ENCODE data around the gene RNU4-1.
"Not testable (repeated sequence)": the region's sequence is repeated elsewhere in the genome, so short reads cannot be mapped to it uniquely, and the experiment has no call there.

Gene RNU4-1

GRCh38 chr12:120292661-120293531, at the start of gene RNU4-1:
Gene RNU4-1 (minus strand): TSS chr12:120293237.
- DNase-seq = peak in 49 of 51 donors; percentile 7 to 95 (median 52)

- DNase-seq = no peak
Observed at GRCh38 chr12:120342175-120343038, 49.4 kb upstream of the RNU4-1 start.

DNA sequence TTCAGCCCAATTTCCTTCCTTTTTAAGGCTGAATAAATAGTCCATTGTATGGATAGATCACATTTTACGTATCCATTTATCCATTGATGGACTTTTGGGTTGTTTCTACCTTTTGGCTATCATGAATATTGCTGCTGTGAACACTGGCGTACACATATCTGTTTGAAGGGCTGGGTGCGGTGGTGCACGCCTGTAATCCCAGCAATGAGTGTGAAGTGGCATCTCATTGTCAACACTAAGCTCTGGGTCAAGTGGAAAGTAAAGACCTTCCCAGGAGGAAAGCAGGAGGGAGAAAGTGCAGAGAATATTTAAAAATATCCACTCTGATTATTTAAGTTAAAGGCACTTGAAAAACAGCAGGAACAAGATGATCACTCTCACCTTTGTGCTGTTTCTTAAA, 46.2 kb upstream of the RNU4-1 start:
- DNase-seq = no peak

GRCh38 chr12:120337730-120338129, 44.7 kb upstream of the RNU4-1 start:
- no peak for DNase-seq

DNA sequence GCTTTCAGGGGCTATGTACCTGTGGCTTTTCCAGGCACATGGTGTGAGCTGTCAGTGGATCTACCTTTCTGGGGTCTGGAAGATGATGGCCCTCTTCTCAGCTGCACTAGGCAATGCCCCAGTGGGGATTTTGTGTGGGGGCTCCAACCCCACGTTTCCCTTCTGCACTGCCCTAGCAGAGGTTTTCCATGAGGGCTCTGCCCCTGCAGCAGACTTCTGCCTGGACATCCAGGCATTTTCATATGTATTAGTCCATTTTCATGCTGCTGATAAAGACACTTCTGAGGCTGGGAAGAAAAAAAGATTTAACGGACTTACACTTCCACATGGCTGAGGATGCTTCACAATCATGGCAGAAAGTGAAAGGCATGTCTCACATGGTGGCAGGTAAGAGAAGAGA, 43.4 kb upstream of the RNU4-1 start:
- not testable (repeated sequence) for DNase-seq

DNA sequence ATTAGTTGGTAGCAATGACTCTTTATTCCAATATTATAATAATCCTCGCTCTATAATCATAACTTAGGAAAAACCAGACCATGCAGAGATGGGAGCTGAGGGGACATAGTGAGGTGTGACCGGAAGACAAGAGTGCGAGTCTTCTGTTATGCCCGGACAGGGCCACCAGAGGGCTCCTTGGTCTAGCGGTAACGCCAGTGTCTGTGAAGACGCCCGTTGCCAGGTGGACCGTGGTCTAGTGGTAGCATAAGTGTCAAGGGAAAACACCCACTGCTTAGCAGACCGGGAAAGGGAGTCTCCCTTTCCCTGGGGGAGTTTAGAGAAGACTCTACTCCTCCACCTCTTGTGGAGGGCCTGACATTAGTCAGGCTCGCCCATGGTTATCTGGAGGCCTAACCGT, 42.4 kb upstream of the RNU4-1 start:
- peak in 17 of 51 donors; percentile 3 to 42 (median 13) for DNase-seq

DNA sequence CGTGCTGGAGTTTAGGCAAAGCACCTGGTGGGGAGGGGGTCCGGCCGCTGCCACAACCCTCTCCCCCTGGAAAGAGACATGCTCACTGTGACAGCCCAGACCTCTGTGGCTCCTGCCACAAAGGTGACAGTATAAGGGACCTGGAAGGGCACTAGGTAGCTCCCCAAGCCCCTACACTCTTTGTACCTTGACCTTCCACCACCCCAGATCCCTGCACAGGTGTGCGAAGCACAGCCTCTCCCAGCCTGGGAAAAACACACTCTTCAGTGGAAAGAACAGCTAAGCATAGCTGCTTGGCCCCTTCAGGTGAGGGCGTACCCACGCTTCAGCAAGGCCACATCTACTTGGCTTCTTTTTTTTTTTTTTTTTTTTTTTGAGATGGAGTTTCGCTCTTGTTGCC, 39.5 kb upstream of the RNU4-1 start:
- DNase-seq = no peak

DNA sequence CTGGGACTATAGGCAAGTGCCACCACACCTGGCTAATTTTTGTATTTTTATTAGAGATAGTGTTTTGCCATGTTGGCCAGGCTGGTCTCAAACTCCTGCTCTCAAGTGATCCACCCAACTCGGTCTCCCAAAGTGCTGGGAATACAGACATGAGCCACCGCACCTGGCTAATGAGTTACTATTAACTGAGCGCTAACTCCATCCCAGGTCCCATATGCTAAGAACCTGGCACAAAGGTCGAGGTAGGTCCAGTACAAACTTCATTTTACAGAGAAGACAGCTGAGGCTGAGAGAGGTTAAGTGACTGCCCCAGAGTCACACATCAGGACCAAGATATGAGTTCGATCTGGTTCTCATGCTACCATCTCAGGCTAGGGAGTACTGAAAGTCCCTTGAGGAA, 39.0 kb upstream of the RNU4-1 start:
- no peak for DNase-seq

GRCh38 chr12:120331390-120331789, 38.4 kb upstream of the RNU4-1 start:
- no peak for DNase-seq

DNA sequence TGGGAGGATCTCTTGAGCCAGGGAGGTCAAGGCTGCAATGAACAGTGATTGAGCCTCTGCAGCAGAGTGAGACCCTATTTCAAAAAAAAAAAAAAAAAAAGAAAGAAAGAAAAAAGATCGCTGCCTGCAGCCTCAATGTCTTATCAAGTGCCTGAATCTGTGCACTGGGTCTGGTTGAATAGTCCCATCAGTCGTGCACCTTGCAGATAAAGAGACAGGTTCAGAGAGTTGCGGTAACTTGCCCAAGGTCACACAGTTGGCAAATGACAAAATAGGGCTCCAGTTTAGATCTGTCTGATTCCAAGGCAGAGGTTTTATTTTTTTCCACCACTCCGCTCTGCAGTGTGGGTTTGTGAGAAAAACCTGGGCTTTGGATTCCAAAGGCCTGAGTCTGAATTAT, 35.2 kb upstream of the RNU4-1 start:
- DNase-seq = no peak

- no peak for DNase-seq
Observed at GRCh38 chr12:120327593-120327992, 34.6 kb upstream of the RNU4-1 start, which contains the start of gene PLA2G1B. Gene PLA2G1B (minus strand): TSS chr12:120327779. CDS start chr12:120327753, 26 bp downstream.

GRCh38 chr12:120324841-120325417, 31.9 kb upstream of the RNU4-1 start:
- DNase-seq = no peak

DNA sequence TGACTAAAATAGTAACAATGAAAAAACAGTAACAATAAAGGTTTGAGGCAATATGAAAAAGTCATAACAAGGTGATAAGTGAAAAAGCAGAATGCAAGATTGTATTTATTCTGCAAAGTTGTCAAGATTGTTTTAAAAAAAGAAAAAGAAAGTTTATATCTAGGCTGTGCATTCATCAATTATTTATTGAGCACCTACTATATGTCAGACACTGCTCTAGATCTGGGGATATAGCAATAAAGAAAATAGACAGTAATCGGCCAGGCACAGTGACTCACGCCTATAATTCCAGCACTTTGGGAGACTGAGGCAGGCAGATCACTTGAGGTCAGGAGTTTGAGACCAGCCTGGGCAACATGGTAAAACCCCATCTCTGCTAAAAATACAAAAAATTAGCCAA, 30.7 kb upstream of the RNU4-1 start:
- DNase-seq = no peak

GRCh38 chr12:120321382-120322202, 28.6 kb upstream of the RNU4-1 start:
- DNase-seq = no peak

- peak; percentile 76 to 100 (median 98) for DNase-seq
Observed at GRCh38 chr12:120317224-120318105, 24.4 kb upstream of the RNU4-1 start.

DNA sequence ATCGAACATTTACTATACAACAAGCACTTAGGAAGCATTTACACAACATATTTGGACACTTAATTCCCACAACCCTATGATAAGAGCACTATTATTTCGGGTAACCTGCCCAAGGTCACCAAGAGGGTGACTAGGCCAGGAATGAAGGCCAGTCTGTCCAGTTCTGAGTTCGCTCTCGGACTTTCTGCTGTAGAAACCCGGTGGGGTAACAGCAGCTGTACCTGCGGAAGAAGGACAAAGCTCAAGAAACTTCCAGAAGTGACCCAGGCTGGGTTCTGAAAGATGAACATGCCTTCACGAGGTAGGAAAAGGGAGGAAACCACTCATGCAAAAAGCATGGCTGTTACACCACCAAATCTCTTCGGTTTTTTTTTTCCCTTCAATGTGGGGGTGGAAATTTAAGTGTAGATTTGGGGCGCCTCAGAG, 23.8 kb upstream of the RNU4-1 start:
- DNase-seq = no peak

- no peak for DNase-seq
Observed at GRCh38 chr12:120314220-120314619, 21.2 kb upstream of the RNU4-1 start.

DNA sequence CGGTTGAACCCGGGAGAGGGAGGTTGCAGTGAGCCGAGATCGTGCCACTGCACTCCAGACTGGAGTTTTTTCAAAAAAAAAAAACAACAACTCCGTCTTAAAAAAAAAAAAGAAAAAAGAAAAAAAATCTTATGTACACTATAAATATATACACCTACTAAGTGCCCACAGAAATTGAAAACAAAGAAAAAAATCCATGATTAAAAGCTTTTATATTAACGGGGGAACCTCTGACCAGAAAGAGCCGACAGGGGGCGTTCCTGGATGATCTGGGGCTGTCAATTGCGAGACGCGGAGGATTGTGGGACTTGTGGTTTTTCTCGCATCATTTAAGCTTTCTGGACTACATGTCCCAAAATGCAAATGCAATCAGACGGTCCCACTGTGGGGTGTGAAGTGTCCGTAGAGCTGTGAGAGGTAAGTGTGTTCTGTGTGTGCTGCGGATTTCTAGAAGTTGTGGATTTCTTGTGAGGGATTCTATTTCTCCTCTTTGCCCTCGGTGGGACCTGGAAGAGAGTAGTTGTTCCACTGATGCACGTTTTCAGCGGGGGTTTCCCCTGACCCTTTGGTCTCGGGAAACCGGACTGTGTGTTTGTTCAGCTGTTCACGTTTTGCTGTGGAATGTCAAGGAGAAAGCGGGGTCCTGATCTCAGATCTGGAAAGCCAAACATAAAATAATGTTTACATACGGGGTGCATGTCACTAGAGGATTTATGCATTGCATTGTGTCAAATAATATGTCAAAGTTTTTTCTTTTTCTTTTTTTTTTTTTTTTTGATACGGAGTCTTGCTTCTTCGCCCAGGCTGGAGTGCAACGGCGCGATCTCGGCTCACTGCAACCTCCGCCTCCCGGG, 9.2 kb upstream of the RNU4-1 start, which contains the start of gene SIRT4:
Gene SIRT4 (plus strand): TSS at position 360 of the 854 bp plus-strand sequence. CDS start 1,241 bp downstream, outside the sequence.
- peak in 50 of 51 donors; percentile 23 to 95 (median 78) for DNase-seq

DNA sequence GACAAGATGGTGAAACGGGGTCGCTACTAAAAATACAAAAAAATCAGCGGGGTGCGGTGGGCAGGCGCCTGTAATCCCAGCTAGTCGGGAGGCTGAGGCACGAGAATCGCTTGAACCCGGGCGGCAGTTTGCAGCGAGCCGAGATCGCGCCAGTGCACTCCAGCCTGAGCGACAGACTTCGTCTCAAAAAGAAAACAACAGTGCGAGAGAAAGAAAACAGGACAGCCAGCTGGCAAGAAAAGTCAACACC, 701 bp downstream of the RNU4-1 start:
- DNase-seq = peak in 1 of 51 donors; percentile 38

Measured in hypothalamus (tissue), 51 donors.